Measurements from ENCODE around the gene IFIH1.

Gene IFIH1

DNA sequence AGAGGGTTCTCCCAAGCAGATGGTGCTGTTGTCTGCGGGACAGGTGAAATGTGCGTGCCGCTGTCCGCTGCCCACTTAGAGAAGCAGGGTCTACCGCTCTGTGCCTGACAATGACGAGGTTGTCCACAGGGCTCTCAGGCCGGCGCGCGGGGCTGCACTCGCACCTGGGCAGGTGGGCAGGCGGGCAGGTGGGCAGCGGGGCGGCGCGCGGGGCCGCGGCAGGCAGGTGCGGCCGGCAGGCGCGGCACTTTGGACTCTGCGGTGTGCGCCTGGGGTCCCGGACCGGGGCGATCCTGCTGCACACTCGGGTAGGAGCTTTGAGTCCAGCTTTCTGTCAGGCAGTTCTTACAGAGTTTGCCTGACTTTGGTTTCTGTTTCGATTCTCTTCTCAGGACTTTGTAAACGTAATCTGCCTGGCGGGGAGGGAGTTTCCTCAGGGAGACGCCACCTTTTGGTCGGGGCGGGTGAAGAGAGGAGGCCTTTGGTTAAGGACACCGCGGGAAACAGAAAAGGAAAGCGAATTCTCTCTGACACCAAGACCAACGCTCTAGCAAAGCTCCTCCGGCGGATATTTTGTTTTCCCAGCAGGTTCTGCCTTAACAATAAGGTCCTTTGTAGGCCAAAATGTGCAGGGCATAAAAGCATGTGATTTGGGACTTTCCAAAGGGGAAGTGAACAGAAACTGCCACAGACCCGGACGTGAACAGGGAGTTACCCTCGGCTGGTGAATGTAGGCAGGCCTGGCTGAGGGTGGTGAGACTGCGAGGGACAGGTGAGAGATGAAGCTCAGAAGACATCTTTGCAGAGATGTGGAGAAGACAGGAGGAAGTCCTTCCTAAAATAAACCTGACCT lies at the start of gene IFIH1:
Gene IFIH1, minus strand, starts transcription at position 357 of the 853 bp plus-strand sequence. CDS start 377 bp downstream, outside the sequence.
- DNase-seq = no peak

DNA sequence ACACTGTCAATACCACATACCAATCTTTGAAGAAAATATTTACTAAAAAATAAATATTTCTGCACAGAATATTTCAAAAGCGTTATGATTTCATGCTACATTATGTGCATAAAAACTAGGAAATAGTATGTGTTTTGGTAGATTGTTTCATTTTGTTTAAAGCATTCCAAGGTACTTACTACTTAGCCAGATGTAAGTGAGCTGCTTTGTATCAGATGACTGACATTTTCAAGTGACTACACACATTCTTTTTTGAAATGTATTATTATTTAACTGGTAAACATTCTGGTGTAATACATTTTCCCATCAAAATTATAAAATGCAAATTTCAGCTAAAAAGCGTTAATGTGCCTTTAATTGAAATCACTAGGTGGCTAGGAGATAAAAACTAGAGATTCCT lies 46.9 kb upstream of the IFIH1 start:
- DNase-seq = no peak

GRCh38 chr2:162344617-162344950 lies 26.1 kb upstream of the IFIH1 start:
- DNase-seq = no peak

DNA sequence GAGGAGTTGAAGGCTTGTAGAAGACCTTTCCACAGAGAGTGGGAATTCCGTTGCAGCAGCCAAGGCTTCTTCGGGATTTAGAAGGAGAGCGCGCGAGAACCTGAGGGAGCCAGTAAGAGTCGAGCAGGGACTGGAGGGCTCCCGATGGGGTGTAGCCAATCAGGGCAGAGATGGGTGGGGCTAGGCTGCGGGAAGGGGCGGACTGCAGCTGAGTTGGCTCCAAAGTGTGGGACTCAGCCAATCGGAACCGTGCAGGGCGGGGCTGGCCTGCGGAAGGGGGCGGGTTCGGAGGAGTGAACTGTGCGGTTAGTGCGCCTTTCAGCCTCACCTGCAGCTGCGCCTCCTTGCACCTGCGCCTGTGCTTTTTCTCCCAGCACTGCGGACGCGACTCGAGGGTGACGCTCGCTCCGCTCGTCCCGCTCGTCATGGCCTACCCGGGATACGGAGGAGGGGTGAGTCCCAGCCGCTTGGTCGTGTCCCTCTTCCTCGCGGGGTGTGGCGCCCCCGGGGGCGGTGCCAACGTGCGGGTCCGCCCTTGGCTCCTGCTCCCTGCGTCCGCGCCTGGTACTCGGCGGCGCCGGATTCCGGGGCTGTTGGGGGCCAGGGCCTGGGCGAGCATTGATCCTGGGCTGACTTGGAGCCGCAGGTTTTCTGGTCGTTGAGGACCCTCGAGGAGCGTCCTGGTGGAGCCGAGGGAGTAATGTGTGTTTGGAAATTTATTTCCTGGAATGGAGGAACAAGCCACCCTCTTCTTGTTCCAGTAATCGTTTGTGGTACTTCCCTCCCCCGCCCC lies 25.5 kb upstream of the IFIH1 start, which contains the start of gene GCA:
Gene GCA, plus strand, starts transcription at position 309 of the 793 bp plus-strand sequence. Its CDS starts 117 bp downstream, at position 426.
- peak; percentile 76 for DNase-seq

DNA sequence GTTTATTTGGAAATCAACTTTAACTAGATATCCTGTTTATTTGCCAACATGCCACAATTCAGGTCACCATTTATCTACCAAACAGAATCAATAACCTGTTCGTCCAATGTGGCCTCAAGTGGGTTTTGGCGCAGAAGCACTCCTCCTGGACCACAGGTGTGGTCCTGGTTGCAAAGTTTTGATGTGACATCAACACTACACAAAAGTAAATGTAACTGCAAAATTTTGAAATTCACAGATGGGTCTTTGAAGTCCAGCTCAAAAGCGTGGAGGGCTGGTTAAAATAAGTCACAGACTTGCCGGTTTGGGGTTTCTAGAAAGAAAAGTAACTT lies 25.0 kb upstream of the IFIH1 start:
- no peak for DNase-seq

- DNase-seq = no peak
These were observed 24.4 kb upstream of the IFIH1 start for GRCh38 chr2:162342841-162343240.

DNA sequence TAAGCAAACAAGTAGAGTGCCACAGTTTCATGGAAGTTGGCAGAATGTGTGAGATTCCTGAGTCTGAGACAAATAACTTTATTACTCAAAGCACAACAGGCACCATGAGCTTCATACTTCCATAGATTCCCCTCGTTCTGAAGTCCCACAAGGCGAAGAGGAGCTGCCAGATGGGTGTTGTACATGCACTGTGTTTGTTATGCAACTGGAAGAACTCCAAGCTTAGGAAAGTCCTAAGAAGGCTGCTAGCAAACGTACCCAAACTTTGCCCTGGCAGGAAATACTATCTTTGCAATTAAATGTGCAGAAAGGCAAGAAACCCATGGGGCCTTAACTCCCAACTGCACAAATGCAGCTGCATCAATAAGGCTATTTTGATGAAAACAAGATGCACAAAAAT lies 23.8 kb upstream of the IFIH1 start:
- DNase-seq = no peak

DNA sequence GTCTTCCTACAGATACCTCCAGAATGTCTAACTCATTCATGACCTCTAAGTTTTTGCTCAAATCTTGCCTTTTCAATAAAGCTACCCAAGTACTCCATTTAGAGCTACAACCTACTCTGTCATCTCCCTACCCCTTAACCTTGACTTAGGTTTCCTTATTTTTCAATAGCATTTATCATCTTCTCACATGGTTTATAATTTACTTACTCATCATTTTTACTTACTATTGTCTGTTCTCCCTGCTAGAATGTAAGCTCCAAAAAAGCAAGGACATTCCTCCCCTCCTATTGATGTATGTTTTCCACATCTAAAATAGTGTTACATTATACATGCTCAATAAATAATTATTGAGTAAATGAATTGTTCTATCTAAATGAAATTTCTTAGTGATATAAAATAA lies 22.3 kb upstream of the IFIH1 start:
- no peak for DNase-seq

DNA sequence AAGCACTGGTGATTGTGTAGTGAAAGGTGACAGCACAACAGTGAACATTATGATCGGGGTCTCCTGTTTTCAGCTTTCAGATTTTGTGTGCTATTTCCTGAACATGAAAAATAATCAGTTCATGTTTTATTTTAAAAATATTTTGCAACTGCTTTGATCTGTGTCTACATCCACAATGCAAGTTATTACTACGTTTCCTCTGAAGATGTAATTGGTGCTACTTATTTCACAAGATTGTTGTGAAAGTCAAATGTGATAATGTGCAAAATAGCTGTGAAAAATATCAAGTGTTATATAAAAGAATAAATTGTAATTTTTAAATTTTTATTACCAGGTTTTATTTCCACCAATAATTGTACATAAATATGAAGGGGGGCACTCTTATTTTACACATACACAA lies 19.4 kb upstream of the IFIH1 start:
- no peak for DNase-seq

DNA sequence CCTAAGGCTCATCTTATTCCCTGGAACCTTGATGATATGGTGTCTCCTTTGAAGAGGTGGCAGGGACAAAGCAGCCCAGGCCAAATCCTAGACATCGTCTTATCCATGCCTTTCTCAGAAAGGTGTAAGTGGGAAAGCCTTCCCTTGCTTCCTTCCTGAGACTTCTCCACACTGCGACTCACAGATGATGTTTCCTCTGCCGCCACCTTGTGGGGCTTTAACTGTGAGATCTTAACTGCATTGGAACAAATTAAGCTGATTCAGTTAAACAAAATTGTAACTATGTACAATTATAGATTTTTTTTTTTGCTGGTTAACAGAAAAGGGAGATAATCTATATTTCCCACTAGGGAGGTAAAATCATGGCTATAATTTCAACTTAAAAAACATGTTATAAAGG lies 15.5 kb upstream of the IFIH1 start:
- no peak for DNase-seq

GRCh38 chr2:162330881-162331280 lies 12.4 kb upstream of the IFIH1 start:
- no peak for DNase-seq

DNA sequence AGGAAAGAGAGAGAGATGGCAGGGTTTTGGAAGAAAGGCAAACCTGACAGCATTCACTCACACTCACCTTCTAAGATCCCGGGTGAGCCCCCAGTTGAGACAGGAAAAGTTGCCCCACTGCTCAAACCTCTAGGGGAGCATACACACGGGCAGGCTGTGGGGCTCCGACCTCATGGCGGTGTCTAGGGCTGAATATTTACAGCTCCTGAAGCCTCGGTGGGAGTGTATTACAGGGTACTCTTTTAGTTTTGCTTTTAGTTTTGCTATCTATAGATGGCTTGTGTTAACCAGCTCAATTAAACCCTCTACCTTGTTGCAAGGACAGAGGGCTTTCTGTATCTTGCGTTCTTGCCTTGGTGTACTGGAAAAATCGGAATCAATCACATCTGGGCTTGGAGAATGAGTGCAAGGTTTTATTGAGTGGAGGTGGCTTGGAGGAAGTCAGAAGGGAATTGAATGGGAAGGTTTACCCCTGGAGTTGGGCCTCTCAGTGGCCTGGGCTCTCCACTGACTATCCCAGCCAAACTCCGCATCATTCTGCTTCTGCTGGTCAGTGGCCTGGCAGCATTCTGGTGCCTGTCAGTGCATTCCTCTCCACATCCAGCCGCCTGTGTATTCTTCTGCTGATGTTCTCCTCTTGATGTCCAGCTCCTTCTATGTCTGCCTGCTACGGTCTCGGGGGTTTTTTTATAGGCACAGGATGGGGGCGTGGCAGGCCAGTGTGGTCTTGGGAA lies 10.1 kb upstream of the IFIH1 start:
- DNase-seq = no peak

- DNase-seq = no peak
These were observed 9.3 kb upstream of the IFIH1 start for GRCh38 chr2:162327806-162328205.

GRCh38 chr2:162327134-162327769 lies 8.8 kb upstream of the IFIH1 start:
- DNase-seq = no peak

- DNase-seq = no peak
These were observed 6.5 kb upstream of the IFIH1 start for GRCh38 chr2:162324953-162325352.

DNA sequence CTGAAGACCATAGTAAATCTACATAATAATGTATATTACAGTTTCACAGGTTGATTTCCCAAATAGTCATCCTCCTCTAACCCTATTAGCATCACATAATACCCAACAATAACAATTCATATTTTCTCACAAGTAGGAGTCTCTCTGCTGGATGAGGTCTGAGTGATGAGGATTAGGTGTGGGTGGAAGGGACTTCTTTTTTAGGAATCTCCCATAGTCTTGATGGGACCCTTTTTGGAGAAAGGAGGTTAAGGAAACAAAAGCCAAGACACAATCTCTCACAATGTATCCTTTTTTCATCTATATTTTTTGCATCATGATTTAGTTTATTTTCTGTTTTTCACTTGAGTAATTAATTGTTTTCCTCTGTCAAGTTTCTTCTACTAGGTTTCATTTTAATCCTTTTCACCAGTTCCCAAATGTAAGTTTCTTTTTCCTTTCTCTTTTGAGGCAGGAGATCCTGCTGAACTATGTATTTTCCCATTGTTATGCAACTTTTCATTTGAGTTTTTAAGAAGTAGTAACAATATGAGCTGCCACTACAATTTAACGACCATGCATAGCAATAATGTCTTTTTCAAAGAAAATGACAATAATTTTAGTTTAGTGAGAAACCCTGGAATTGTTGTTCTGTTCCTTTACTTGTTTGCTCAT lies 2.5 kb upstream of the IFIH1 start:
- no peak for DNase-seq

GRCh38 chr2:162317861-162318327 lies 590 bp downstream of the IFIH1 start:
- no peak for DNase-seq

DNA sequence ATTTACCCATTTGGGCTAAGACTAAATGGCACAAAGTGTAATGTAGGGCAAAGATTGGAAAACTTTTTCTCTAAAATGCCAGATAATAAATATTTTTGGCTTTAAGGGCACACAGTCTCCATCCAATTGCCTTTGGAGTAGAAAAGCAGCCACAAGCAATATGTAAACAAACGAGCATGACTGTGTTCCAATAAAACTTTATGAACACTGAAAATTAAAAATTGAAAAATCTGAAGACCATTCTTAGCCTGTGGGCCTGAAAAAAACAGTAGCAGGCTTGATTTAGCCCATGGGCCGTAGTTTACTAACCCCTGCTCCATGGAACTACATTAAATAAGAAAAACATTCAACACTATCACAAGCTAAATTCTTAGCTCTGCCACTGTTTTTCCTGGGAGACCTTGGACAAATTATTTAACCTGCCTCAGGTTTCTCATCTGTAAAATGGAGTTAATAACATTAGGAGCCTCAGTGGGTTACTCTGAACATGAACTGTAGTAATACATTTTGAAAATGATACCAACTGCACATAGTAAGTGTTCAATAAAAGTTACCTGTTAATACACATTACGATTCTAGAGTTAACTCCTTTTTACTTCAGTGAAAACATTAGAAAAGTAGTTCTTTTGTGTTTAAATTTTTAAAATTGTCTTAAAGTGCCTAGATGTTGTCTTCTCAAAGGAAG lies 1.3 kb downstream of the IFIH1 start:
- DNase-seq = no peak

DNA sequence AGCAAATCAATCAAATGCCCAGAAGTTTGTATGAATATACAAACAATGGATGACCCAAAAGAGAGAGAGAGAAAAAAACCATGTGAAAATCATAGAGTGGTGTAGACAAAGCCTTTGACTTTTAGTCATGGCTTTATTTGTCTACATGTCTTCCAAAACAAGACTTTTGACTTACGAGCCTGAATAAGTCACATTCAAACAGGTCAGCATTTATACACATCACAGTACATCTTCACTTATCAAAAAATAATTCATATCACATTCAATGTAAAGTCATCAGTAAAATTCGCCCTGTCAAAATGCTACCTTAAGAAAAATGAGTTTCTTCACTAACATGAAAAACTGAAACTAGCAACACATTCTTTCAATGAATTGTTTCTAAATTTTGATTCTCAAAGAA lies 1.9 kb downstream of the IFIH1 start:
- no peak for DNase-seq

- DNase-seq = no peak
These were observed 2.5 kb downstream of the IFIH1 start for GRCh38 chr2:162315938-162316337.

DNA sequence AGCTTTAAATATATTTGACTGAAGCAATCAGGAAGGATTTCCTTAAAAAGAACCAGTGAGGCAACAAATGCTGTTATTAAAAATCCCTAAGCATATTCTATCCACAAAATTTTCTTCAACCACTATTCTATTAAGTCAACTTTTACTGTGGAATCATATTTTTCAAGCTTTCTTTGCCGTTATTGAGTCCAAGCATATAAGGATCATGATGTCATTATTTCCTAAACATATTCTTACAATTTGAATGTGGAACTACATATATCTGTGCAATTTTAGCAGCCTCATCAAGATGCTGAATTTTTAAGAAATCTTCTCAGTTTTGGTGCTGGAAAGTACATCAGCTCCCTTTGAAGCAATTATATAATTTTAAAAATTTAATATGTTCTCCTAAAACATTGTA lies 5.6 kb downstream of the IFIH1 start:
- no peak for DNase-seq
